ACC112 (cell line): Measurements from ENCODE around the gene ARL5A.

Source experiments
- H2AFZ ChIP-seq: fragments of 200-600 bp; sonication (generic); one replicate; pipeline ENCODE4 v1.6.0; 2017; ENCODE audit warnings: antibody characterized with exemption, low read length; ENCODE audit not compliant: unreplicated experiment
- H3K27ac ChIP-seq: fragments of 200-600 bp; sonication (generic); 2 replicates; pipeline ENCODE4 v1.5.1; 2014; ENCODE audit warnings: low read depth, mild to moderate bottlenecking, antibody characterized with exemption, low read length, moderate library complexity
- H3K27me3 ChIP-seq: fragments of 200-600 bp; sonication (generic); 2 replicates; pipeline ENCODE4 v1.6.1; 2014; ENCODE audit warnings: mild to moderate bottlenecking, antibody characterized with exemption, low read length, moderate library complexity, mixed read lengths; ENCODE audit not compliant: insufficient read depth
- H3K36me3 ChIP-seq: fragments of 200-600 bp; sonication (generic); 2 replicates; pipeline ENCODE4 v1.6.1; 2016; ENCODE audit warnings: mild to moderate bottlenecking, antibody characterized with exemption, low read length, moderate library complexity, mixed read lengths; ENCODE audit not compliant: insufficient read depth
- H3K4me1 ChIP-seq: fragments of 200-600 bp; sonication (generic); one replicate; pipeline ENCODE4 v1.6.1; 2016; ENCODE audit warnings: low read length, mixed read lengths; ENCODE audit not compliant: insufficient read depth, unreplicated experiment, control insufficient read depth
- H3K4me3 ChIP-seq: fragments of 200-600 bp; sonication (generic); 2 replicates; pipeline ENCODE4 v1.5.1; 2014; ENCODE audit warnings: mild to moderate bottlenecking, low read depth, low read length
- H3K79me2 ChIP-seq: fragments of 200-600 bp; sonication (generic); one replicate; pipeline ENCODE4 v1.6.0; 2016; ENCODE audit warnings: low read length; ENCODE audit not compliant: control insufficient read depth, unreplicated experiment, insufficient read depth

Gene ARL5A

DNA sequence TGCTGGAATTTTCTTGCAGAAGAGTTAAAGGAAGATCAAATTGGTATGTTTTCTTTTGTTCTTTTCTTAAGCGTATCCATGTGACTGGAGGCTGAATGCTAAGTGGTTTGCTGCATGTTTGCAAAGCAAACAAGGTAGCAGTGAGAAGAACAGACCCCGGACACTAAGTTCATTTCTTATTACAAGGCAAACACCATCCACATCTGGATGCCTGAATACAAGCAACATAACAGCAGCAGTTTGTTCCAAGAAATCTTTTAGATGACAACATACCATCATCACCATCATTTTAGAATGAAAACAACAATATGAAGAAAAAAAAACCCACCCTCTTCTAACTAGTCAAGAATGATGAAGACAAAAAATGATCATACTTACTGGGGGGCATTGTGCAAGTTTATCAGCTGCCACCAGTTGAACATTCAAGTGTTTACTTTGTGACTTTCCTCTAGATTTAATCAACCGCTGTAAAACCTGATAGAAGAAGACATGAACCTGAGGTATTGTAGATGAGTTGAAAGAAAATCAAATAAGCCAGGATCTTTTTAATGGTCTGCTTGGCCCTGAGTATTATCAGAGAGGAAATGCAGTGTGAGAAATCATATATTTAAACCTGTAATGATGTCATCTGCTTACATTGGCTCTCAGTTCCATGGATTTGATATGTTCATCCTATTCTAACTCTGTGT lies 25.0 kb upstream of the ARL5A start:
- H2AFZ ChIP-seq: no peak overlapping the region
- peaks cover 21% of the 10 kb centered on the region for H3K4me1 ChIP-seq
- H3K27ac ChIP-seq: no peak overlapping the region
- no peaks in the 10 kb centered on the region for H3K79me2 ChIP-seq
- H3K36me3 ChIP-seq: no peaks in the 10 kb centered on the region
- H3K27me3 ChIP-seq: no peaks in the 10 kb centered on the region
- no peak overlapping the region for H3K4me3 ChIP-seq

DNA sequence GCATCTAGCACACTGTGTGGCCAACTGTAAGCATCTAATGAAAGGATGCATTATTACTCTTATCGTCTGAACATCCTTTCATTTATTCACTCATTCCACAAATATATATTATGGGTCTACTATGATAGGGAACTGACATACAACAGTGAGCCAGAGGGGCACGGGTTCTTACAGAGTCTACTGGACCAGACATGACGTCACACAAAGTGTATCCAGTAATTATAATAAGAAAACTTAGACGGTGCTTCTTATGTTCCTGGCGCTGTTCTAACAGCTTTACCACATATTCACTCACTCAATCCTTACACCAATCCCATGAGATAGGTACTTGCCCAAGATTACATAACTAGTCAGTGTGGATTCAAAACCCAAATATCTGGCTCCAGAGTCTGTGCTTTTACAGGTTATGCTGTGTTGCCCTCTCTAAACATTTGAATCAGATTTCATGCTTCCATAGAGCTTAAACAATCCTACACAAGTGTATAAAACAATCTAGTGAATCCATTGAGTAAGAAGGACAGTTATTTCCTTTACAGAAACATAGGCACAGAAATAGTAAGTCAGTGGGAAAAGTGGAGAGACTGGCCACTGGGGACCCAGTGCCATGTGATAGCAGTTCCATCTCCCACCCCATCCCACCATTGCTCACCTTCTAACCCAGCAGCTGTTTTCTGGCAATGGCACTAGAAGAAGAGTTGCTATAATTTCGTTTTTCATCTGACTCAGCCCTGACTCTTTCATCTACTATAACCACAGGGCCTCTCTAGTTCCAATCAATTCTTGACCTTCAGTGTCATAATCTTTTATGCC lies 24.2 kb upstream of the ARL5A start:
- H2AFZ ChIP-seq: no peak overlapping the region
- peaks cover 21% of the 10 kb centered on the region for H3K4me1 ChIP-seq

DNA sequence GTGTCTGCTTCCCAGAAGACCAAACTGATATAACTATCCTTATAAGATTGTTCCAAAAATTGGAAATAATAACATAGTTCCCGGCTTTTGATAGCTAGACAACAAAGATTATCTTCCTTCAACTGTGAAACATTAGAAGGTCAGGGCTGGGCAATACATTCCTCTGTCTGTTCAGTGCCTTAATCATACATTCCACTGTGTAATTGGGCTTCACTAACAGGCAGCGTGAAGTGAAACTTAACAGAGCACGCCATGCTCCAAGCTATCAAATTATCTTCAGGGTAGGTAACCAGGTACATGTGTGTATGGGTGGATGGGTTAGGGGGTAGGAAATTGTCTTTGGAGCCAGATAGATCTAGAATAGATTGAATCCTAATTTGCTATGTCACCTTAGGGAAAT lies 23.5 kb upstream of the ARL5A start:
- Histone ChIP-seq H3K27me3 (no peaks in the 10 kb centered on the region), H3K27ac (no peak overlapping the region), H3K4me3 (peak overlapping the region; percentile 51; the same call in 1 of the 2 replicates), H3K79me2 (no peaks in the 10 kb centered on the region), H3K4me1 (peaks cover 21% of the 10 kb centered on the region), H3K36me3 (no peaks in the 10 kb centered on the region), H2AFZ (no peak overlapping the region)

More for the DNA sequence above, 24.2 kb upstream of the ARL5A start:
- Histone ChIP-seq H3K79me2 (no peaks in the 10 kb centered on the region), H3K27me3 (no peaks in the 10 kb centered on the region), H3K4me3 (peak overlapping the region; percentile 51; the same call in 1 of the 2 replicates), H3K27ac (no peak overlapping the region), H3K36me3 (no peaks in the 10 kb centered on the region)

- no peaks in the 10 kb centered on the region for H3K36me3 ChIP-seq
- peaks cover 21% of the 10 kb centered on the region for H3K4me1 ChIP-seq
- H3K27me3 ChIP-seq: no peaks in the 10 kb centered on the region
- no peaks in the 10 kb centered on the region for H3K79me2 ChIP-seq
- no peak overlapping the region for H3K27ac ChIP-seq
- no peak overlapping the region for H2AFZ ChIP-seq
- no peak overlapping the region for H3K4me3 ChIP-seq
Observed at GRCh38 chr2:151849413-151850010, 21.3 kb upstream of the ARL5A start.

DNA sequence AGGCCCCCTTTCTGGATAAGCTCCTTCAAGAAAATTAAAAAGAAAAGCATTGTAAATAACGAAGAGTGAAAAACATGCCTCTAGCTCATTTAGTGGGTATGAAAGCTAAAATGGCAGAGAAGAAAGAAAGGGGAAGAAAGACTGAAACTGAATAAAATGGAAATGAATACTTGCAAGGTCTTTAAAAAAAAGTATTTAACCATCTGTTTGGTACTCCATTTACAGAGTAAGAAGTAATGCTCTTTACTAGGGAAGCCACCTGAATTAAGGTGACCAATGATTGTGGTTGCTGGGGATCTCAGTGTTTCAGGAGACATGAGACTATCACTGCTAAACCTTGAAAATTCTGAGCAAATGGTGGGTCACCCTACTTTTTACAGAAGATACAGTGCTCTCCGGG lies 17.7 kb upstream of the ARL5A start:
- H3K4me3 ChIP-seq: no peak overlapping the region
- no peaks in the 10 kb centered on the region for H3K27me3 ChIP-seq
- H3K79me2 ChIP-seq: no peaks in the 10 kb centered on the region
- no peaks in the 10 kb centered on the region for H3K4me1 ChIP-seq
- H2AFZ ChIP-seq: no peak overlapping the region
- no peaks in the 10 kb centered on the region for H3K36me3 ChIP-seq
- H3K27ac ChIP-seq: no peak overlapping the region

DNA sequence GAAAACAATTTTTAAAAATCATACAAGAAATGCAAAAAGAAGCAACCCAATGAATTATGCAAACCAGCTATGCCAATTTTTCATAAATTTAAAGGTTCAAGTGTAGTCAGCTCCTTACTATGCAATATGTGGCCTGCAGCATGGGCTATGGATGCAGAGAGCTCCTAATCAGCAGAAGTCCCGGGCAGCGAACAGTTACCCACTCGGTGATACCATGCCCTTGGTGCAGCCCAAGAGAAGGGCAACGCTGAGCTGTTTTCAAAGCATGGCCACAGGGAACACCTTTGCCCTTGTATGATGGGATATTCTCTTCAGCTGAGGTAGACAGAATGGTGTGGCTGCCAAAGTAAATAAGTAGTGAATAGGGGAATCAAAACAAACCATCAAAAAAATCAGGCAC lies 17.3 kb upstream of the ARL5A start:
- H3K36me3 ChIP-seq: no peaks in the 10 kb centered on the region
- H3K4me3 ChIP-seq: no peak overlapping the region
- H3K4me1 ChIP-seq: no peaks in the 10 kb centered on the region
- no peaks in the 10 kb centered on the region for H3K27me3 ChIP-seq
- H2AFZ ChIP-seq: no peak overlapping the region
- no peaks in the 10 kb centered on the region for H3K79me2 ChIP-seq
- no peak overlapping the region for H3K27ac ChIP-seq

- H2AFZ ChIP-seq: no peak overlapping the region
Observed at GRCh38 chr2:151844211-151844896, 16.1 kb upstream of the ARL5A start.

DNA sequence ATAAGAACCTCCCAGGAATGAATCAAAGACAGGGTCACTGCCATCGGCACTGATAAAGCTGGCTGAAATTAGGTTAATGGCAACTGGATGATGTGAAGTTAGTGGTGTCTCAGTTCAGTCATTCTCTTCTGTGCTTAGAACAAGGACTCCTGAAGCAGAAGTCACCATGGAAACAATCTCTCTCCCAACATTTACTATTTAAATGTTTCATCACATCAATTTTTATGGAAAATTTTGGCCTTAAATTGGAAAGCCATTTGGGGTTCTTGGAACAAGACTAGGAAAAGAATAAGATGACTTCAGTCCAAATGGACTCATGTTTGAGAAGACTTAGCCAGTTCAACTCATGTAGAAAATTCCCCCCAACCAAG lies 15.5 kb upstream of the ARL5A start:
- no peak overlapping the region for H2AFZ ChIP-seq
- H3K4me3 ChIP-seq: no peak overlapping the region
- no peaks in the 10 kb centered on the region for H3K79me2 ChIP-seq
- H3K4me1 ChIP-seq: no peaks in the 10 kb centered on the region
- no peak overlapping the region for H3K27ac ChIP-seq
- H3K36me3 ChIP-seq: no peaks in the 10 kb centered on the region
- H3K27me3 ChIP-seq: no peaks in the 10 kb centered on the region

More at GRCh38 chr2:151844211-151844896, 16.1 kb upstream of the ARL5A start:
- H3K4me1 ChIP-seq: no peaks in the 10 kb centered on the region
- no peaks in the 10 kb centered on the region for H3K27me3 ChIP-seq
- no peaks in the 10 kb centered on the region for H3K79me2 ChIP-seq
- H3K36me3 ChIP-seq: no peaks in the 10 kb centered on the region
- no peak overlapping the region for H3K4me3 ChIP-seq
- no peak overlapping the region for H3K27ac ChIP-seq

GRCh38 chr2:151842830-151843690 lies 14.8 kb upstream of the ARL5A start:
- no peak overlapping the region for H2AFZ ChIP-seq
- H3K4me3 ChIP-seq: no peak overlapping the region
- H3K27ac ChIP-seq: no peak overlapping the region
- H3K4me1 ChIP-seq: no peaks in the 10 kb centered on the region
- no peaks in the 10 kb centered on the region for H3K27me3 ChIP-seq
- H3K79me2 ChIP-seq: no peaks in the 10 kb centered on the region
- H3K36me3 ChIP-seq: no peaks in the 10 kb centered on the region

- Histone ChIP-seq H3K4me1 (no peaks in the 10 kb centered on the region), H3K27me3 (no peaks in the 10 kb centered on the region), H3K36me3 (no peaks in the 10 kb centered on the region), H3K27ac (no peak overlapping the region), H2AFZ (no peak overlapping the region), H3K4me3 (no peak overlapping the region), H3K79me2 (no peaks in the 10 kb centered on the region)
Observed at GRCh38 chr2:151841047-151841424, 12.8 kb upstream of the ARL5A start.
